NCI-H82 (cell line): ENCODE results near the gene MCTP2.

Source experiments
- DNase-seq: peaks from one replicate; lab custom pipeline; 2025; lab: John Stamatoyannopoulos, UW

MCTP2 gene

DNA sequence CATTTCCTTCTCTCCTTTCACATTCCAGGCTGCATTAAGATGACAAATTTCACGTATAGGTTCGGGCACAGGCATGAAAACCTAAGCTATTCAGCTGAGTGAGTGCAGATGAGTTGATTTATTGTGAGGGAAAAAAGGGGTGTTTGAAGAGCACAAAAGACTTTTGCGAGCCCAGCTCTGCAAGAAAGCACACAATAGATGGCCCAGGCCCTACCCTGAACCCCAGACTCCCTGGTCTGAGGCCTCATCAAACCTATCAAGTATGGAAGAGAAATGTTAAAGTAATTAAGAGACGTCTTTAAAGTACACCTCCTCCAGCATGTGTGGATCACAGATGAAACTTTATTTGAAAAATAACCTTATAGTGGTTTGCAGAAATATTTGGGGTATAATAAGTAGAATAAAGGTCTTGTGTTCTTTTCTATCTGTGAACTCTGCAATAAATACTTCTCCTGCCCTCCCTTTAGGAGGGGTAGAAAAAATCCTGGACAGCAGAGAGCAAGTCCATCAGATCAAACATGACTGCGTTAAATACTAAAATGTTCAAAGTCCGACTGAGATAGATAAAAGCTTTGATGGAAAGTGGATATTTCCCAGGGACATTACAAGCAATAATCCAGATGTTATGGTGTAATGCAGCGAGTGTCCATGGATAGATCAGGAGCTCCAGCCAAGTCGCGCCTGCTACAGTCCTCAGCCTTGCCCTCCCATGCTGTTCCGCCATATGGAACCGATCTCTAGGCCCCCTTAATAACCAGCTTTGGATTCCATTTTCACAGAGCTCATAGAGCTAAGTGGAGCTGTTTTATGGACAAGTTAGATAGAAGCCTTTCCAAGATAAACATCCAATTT lies 121.5 kb downstream of the MCTP2 start:
- no peak for DNase-seq

DNA sequence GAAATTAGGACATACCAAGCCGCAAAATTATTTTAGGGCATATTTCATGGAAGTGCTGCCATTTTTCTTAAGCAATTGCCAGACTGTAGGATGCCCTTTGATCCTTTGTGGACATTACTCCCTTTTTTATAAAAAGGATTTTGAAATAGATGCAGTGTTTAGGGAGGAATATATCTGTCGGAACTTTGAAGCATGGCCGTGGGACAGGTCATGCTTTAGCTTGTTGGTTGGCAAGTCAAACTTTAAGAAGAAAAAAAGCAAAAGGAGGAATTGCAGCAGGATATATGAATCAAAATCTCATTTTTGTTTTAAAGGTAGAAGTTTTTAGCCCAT lies 122.1 kb downstream of the MCTP2 start:
- no peak for DNase-seq

DNA sequence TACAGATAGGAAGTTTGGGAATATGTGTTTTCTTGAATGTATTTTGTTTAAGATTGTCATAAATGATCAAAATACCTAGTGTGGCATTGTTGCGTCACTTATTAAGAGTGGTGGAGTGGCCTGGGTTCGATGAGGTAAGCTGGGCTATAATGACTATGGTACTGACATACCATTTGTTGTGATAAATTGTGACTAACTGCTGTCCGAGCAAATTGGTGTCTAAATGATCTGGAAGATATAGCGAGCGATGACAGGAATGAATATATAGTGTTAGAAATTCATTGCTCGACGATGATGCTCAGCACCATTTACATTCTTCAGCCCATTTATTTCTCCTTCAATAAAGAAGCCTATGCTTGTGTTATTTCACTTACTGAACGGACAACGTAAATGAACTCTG lies 123.3 kb downstream of the MCTP2 start:
- DNase-seq = no peak

DNA sequence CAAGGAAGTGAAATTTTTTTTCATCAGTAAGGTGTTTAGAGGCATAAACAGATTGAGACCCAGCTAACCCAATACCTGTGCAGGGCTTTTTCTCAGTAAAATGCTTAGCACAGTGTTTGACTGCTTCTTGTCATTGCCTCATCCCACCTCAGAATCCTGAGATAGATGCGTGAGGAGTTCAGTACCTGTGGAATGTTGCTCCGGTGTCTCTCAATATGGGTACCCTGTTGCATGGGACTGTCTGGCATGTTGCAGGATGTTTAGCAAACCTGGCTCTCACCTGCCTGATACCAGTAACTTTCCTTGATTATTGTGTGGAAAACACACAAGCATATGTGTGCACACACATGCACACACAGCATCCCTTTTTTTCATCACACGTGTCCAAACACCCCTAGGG lies 128.4 kb downstream of the MCTP2 start:
- DNase-seq = no peak

DNA sequence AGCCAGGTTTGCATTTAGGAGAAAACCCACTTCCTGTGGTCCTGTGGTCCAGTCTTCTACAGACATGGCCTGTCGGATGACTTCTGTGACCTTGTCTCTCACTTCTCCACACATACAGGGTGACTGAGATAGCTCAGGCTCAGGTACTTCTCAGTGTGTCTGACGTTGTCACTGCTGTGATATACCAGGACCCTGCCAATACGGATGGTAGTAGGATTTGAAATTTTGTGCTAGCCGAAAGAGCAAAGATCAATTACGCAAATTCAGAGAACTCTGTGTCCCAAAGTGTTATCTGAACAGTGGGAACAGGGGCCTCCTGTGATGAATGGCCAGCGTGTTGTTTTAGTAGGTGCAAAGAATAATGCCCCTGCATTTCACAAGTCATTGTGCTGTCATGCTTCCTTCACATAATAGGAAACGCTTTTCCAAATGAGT lies 128.9 kb downstream of the MCTP2 start:
- DNase-seq = no peak

DNA sequence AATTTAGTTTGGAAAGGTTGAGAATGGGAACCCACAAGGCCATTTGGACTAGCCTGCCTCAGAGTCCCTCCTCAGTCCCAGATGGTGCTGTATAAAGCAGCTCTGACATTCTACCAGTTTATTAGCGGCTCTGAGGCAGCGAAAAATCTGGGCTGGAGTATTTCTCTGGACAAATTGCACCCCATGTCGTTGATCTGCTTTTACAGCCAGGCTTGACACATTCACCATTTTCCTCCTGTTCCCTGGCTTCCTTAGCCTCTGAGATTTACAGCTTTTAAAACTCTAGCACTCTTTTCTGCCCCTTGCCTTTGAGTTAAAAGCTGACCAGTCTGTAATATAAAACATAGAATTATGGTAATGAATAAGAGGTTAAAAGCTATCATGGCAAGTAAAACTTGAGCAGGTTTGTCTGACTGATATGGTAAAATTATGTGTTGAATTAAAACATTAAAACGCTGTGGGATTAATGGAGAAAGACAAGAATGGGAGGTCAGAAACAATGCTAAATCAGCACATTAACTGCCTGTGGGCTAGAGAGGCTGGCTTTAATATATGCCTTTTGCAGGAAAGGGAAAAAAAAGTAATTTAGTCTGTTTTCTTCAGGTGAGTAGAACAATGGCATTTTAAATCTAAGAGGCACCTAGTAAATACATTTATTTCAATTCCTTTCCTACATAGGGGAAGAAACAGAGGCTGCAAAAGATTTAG lies 131.2 kb downstream of the MCTP2 start:
- DNase-seq = no peak

DNA sequence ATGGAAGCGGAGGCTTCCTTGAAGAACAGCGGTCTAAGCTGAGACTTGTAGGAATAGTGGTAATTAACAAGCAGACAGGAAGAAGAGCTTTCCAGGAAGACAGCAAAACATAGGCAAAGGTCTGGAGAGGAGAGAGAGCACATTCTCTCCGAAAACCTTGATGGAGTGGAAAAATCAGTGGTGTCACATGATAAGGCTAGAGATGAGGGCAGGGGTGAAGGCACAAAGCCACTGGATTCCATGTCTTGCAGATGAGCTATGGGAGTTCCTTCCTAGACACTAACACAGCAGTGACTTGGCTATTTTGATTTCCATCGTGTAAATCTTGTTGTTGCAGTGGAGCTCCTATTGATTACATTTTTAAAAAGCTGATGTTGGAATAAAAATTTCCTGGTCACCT lies 132.0 kb downstream of the MCTP2 start:
- DNase-seq = no peak

DNA sequence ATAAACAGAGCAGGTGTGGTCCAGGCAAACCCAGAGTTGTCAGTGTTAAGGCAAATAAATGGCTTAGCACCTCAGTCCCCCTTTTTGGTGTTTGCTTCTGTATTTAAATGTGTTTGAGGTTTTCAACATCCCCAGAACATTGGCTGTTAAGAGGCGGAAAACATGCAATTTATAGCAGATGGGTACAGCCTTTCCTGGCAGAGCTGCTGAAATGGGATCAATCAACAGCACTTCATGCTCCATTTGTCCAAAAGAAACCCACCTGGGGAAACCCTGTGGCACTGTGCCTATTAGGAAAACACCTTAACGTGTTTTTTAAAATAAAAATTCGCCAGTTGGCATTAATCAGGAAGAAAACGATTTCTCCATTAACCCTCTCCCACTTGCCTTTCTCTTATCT lies 135.4 kb downstream of the MCTP2 start:
- DNase-seq = no peak

DNA sequence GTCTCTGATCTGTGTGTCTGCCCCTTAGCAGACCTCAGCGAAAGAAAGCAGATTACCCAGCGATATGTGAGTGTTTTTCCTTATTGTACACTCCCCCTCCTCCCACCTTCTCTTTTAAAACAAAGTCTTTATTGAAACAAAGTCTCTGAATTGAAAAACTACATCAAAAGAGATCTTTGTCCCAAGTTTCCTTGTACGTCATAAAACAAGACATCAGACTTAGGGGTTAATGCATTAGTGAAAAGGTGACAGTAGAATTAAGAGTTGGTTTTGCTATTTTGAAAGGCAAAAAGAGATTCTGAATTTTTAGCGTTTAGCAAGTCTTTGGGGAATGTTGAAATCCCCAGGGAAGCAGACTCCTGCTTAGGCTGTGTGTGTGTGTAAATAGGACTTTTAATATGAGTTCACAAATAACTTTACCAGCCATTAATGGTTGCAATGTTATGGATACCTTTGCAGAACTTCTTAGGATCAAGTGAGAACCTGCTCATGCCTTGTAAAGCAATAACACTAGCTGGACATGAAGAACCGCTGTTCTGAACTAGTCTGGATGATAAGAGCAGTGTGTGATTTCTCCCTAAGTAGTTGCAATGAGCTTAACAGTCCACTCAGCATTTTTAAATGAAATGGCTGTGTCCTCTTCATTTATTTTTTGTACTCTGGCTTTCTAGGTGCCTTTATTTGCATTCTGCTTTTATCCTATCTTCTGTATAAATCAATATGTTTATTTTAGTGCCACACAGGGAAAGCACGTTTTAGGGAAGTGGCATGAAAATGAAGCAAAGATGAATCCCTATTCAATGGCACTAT lies 136.6 kb downstream of the MCTP2 start:
- DNase-seq = no peak

DNA sequence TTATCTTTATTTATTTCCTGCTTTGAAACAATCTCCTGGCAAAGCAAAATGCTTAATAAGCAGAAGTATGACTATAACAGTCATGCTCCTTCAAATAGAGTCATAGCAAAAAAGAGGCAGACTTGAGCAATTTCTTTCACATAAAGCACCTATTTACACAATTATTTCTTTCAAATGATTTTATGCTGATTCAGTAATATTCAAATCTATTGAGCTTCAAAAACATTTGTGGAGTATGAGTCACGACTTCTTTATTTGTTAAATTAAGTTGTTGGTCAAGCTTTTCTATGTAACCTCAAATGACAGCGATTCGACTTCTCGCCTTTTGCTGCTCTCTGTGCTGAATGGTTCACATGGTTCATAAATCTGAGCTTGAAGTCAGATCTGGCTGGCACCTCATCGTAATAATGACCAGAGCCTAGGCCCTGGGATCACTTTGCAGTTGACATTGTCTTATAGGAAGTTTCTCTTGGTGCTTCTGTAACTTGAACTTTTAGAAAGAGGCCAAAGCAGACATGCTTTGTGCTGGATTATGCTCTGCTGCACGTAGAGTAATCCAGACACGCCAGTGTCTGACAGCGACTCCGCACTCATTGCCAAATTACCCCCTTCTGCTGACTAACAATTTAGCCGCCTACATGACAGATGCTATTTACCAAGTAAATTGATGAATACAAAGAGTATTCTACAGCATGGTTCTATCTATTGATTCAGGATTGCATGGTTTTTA lies 139.0 kb downstream of the MCTP2 start:
- no peak for DNase-seq

DNA sequence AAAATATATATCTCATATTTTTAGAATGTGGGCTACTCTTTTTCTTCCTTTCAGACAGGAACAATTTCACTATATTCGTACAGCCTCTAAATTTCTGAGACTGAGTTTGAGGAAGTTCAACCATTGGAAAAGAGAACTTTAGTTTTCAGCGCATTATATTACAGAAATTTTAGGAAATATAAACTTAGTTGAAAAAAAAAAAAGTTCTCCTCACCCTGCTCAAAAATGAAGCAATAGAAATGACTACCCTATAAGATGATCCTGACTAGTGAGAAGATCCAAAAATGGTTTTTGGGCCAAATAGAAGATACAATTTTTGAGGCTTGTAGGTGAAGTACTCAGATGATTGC lies 139.6 kb downstream of the MCTP2 start:
- DNase-seq = no peak

DNA sequence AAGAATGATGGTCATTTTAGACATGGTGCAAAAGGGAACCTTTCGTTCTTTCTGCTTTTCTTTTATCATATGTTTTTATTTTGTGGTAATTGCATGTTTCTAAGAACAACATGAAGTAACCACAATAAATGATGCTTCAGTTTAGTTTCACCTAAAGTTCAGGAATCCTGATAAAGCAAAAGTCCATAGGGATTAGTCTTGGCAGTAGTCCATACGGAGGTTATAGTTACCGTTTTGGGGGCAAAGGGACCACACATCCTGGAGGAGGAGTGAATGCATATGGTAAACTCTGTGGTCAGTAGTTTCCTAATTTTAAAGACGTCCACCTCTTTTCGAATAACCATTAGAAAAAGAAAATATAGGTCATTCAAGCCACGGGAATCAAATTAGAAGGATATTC lies 141.5 kb downstream of the MCTP2 start:
- DNase-seq = no peak

DNA sequence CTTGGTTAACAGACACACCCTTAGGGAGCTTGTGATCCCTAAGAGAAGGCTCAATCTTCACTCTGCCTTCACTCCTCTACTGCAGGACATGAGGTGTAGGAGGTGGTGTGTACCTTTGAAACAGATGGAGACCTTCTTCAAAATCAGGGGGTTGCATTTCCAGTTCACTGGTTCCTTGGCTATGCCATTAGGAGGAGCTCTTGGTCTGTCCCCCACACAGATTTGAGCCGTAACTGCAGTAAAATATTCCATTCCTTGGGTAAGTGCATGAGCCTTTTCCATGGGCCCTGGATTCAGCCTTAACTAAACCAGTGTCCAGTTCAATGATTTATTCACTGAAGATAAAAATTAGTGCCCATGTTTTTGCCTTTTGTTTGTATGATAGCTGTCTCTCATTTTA lies 144.6 kb downstream of the MCTP2 start:
- no peak for DNase-seq

DNA sequence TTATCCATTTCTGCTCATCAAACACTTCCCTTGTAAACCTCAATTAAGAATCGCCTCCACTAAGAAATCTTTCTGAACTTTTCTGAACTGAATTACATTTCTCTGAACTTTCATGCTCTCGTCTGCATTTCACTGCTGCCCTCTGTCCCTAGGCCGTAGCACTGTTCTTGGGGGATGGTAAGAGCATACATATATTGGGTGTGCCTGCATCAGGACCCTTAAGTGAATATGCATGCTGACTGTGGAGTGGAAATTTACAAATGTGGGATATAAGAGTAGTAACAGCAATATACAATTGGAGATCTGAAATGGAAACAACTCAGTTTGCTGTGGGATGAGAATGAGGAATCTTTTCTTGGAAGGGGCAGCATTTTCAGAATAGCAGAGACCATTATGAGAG lies 148.6 kb downstream of the MCTP2 start:
- no peak for DNase-seq

DNA sequence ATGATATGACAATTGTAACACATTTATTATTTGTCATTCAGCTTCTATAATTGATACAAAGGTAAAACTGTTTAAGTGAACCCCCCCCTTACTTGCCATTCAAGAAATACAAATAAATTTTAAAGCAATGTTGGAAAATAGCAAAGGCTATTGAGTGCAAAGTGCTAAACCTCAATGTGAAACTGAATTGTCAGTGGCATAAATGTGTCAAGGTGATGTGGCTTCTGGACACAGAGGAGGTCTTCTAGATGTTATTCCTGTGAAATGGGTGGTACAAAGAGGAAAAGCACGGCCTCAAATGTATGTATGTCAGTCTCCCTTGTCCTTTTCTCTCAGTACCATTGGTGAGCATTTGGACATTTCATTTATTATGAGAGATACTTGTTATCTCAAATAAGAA lies 149.4 kb downstream of the MCTP2 start:
- DNase-seq = no peak

DNA sequence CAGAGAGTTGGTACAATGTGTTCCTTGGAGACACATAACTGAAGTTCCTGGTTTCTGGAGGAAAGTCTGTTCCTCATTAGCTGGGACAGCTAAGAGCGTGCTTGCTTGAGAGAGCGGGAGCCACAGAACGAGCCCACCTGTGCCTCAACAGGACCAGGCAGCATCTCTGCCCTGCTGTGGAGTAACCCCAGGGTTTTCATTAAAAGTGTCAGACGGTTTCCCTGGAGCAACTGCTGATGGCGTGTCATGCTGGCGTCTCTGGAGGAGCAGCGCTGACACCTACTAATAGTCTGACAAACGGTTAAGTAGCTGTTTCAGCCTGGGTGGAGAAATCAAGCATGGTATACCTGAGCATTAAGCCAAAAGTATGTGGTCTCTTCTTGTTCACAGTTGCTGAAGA lies 150.0 kb downstream of the MCTP2 start:
- no peak for DNase-seq

DNA sequence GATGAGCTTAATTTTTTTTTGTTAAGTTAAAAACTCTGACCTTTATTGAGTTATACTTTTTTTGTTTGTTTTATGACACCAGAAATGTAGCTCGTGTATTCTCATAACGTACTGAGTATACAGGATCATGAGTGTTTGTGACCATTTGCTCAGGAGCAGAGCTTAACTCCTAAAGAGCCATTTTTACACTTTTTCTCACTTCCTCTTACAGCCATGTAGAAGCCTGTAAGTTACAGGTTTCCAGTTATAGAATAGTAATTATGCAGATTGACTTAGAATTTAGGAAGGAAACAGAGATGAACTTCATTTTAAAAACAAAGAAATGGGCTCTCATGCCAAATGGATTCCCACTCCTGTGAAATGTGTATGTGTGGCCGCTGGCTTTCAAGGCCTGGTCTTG lies 151.7 kb downstream of the MCTP2 start:
- DNase-seq = no peak

DNA sequence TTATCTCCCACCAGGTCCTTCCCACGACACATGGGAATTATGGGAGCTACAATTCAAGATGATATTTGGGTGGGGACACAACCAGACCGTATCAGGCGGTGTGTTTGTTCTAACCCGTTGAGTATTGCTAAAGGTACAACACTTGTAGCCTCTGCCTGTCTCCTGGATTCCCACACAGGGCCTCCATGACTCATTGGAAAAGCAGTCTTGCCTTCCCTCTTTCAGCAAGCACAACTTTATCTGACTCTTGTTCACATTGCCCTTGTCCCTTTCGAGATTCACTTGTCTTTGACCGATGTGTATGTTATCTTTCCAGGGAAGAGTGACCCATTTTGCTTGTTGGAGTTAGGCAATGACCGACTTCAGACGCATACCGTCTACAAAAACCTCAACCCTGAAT lies 152.3 kb downstream of the MCTP2 start:
- DNase-seq = no peak

DNA sequence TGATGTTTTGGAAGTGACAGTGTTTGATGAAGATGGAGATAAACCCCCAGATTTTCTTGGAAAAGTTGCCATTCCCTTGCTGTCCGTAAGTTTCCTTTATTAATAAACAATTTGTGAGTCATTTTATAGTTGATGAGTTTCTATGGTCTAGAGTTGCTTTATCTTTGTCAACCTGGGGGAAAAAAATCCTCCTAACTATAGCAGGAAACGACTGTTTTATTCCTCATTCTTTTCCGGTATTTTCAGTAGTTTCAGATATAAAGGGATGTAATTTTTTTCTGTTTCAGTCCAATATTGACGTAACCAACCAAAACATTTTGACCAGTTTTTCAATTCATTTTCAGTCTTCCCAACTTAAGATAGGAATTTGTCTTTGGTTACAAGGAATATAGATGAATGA lies 154.1 kb downstream of the MCTP2 start:
- no peak for DNase-seq

DNA sequence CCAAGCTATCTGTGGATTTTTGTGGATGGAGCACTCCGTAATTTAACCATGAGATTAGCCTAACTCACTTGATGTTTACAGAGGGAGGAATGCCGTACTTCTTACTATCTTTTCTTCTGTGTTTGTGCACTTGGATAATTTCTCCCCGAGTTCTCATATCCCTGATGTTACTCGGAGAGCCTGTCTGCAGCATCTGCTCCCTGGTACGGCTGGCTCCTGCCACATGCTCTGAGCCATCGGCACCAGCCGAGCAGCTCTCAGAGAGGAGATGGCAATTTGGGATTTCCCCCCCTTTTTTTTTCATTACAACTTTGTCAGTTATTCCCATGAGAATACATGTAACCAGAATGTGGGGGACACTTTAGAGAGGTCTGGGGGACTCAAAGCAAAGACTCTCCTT lies 155.0 kb downstream of the MCTP2 start:
- no peak for DNase-seq

DNA sequence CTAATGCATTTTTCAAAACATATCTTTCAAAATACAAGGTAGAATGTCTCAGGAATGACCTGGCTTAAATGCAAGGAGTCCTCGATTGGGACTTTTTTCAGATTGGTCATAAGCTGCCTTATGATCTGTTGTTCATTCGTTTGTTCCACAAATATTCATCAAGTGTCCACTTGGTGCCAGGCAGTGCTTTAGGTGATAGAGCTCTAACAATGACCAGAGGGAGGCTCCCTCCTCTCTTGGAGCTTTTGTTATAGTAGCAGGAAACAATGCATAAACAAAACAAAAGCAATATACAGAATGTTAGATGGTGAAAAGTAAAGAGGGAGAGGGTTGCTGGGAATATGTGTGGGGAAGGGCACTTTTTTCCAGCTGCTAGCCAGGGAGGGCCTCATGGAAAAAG lies 156.1 kb downstream of the MCTP2 start:
- no peak for DNase-seq

DNA sequence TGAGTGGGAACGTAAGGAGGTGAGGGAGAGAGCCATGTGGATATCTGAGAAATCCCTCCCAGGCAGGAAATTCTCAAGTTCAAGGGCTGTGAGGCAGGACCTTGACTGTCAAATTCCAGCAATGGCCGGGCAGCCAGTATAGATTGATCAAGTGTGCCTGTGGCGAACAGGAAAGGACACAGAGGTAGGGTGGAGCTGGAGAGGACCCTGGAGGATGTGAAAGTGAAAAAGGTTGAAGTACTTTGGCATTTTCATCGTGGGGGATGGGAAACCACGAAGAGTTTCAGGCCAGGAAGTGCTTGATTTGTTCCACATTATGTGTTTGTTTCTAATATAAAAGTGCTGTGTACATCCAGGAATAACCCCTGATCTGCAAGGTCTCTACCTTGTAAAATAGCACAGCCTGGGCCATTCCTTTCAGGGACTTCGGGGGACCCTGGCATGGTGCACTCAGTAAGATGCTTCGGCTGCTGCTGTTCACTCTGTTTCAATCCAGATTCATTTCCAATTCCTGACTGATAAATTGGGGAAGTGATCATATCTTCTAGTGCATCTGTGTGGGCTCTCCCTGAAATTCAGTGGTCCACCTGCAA lies 156.6 kb downstream of the MCTP2 start:
- no peak for DNase-seq
